Breast epithelium (tissue), 4 donors: Measurements from ENCODE around the gene EEF1AKMT2. TPM values are rescaled to one million over a fixed set of nuclear protein-coding genes. Genes with fewer than 3 reads are reported as not detected.
A peak's percentile ranks its signal among the peaks of the same experiment; 100 is the strongest.

Source experiments
- DNase-seq, 2 donors: peaks; one replicate each; pipeline ENCODE4 v3.0.0-alpha.2; 2019; ENCODE audit warnings: low spot score in 2 of 2
- H3K27ac ChIP-seq, 2 donors: fragments of 200-600 bp; sonication (generic) in 1 of 2; one replicate each; pipeline ENCODE4 v1.5.1; 2016 to 2019; ENCODE audit warnings: mild to moderate bottlenecking in 1 of 2
- H3K27me3 ChIP-seq, 2 donors: fragments of 200-600 bp; sonication (generic) in 1 of 2; one replicate each; pipeline versions ENCODE4 v1.5.1 to v1.6.0; 2017 to 2019; ENCODE audit warnings: control low read depth in 1 of 2, mild to moderate bottlenecking in 1 of 2
- H3K36me3 ChIP-seq: fragments of 200-600 bp; one replicate; pipeline ENCODE4 v1.5.1; 2019
- H3K4me1 ChIP-seq, 2 donors: fragments of 200-600 bp; sonication (generic); one replicate each; pipeline ENCODE4 v1.5.1; 2016 to 2019; ENCODE audit warnings: control low read depth in 1 of 2
- H3K4me3 ChIP-seq, 3 donors: fragments of 200-600 bp; sonication (generic); 1 replicate in 2 of 3; 2 replicates in 1 of 3; pipeline ENCODE4 v1.5.1; 2016 to 2019; ENCODE audit warnings: mild to moderate bottlenecking in 3 of 3, moderate library complexity in 2 of 3
- H3K9me3 ChIP-seq, 2 donors: fragments of 200-600 bp; sonication (generic) in 1 of 2; one replicate each; pipeline ENCODE4 v1.5.1; 2016 to 2019; ENCODE audit warnings: control low read depth in 1 of 2
- CTCF ChIP-seq, 3 donors: fragments of 450-650 bp; IDR thresholded peaks; one replicate each; pipeline ENCODE4 v1.5.1; 2016 to 2017; ENCODE audit warnings: antibody characterized with exemption in 3 of 3, mild to moderate bottlenecking in 3 of 3, moderate library complexity in 3 of 3
- POLR2A ChIP-seq: fragments of 450-650 bp; IDR thresholded peaks from one replicate; pipeline ENCODE4 v1.6.1; 2016; ENCODE audit warnings: antibody characterized with exemption, mild to moderate bottlenecking, moderate library complexity
- POLR2AphosphoS5 ChIP-seq, 3 donors: sonication (generic); formaldehyde crosslinking; IDR thresholded peaks; one replicate each; pipeline ENCODE4 v1.6.1; 2017; ENCODE audit warnings: antibody characterized with exemption in 3 of 3
- intact Hi-C: fragments of 100-400 bp; cut with DNase I; formaldehyde crosslinking; loops from one replicate; pipeline ENCODE4 v1.15.1; 2023; ENCODE audit warnings: low total_unique reads
- total RNA-seq, 3 donors: library from RNA; depleted of rRNA; stranded (reverse); fragments of >200 nt; gene quantifications; one replicate each; pipeline ENCODE4 v1.1.0, GENCODE V29; 2016

Gene EEF1AKMT2
- total RNA-seq, 3 donors from 2014 or later: 14.1 to 23.6 (median 23.2) TPM

GRCh38 chr10:124737708-124738107, 54.0 kb downstream of the EEF1AKMT2 start:
- TF ChIP-seq POLR2AphosphoS5 (IDR thresholded peaks at IDR 0.05): no peak
- no peak for TF ChIP-seq CTCF (IDR thresholded peaks at IDR 0.05)
- no peak for TF ChIP-seq POLR2A
- intact Hi-C loops: loop anchor here (10.0 kb wide), 1 partner anchor 83 kb away; no protein-coding TSS in a partner anchor

DNA sequence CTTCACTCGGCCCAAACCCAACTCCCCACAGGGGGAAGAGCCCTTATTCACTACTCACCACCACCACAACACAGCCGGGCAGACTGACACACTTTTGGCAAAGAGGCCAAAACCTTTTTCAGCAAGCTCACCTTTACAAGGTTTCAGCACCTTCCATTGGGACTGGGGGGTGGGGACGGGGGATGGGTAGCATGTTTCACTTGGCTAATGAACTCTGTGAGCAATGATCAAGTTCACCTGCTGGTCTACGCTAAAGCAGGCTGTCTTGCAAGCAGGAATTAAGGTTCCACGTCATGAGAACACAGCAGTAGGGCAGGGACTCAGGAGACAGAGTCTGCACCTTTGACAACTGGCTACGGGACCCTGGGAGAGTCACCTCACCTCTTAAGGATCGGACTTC, 54.5 kb downstream of the EEF1AKMT2 start:
- peaks cover 11 to 43% of the 10 kb centered on the region in 2 donors for H3K4me1 ChIP-seq
- H3K36me3 ChIP-seq: no peaks in the 10 kb centered on the region
- no peaks in the 10 kb centered on the region for H3K9me3 ChIP-seq
- peak overlapping the region in 1 of 2 donors; percentile 77 for H3K27ac ChIP-seq
- H3K4me3 ChIP-seq: no peak overlapping the region
- intact Hi-C loops: loop anchor here (10.0 kb wide), 1 partner anchor 82 kb away; no protein-coding TSS in a partner anchor
- no peaks in the 10 kb centered on the region for H3K27me3 ChIP-seq
- TF ChIP-seq POLR2AphosphoS5 (IDR thresholded peaks at IDR 0.05) (no peak), CTCF (IDR thresholded peaks at IDR 0.05) (no peak), POLR2A (no peak)
- no peak for DNase-seq

More at GRCh38 chr10:124737708-124738107, 54.0 kb downstream of the EEF1AKMT2 start:
- Histone ChIP-seq H3K4me1 (peaks cover 11 to 46% of the 10 kb centered on the region in 2 donors), H3K36me3 (no peaks in the 10 kb centered on the region), H3K9me3 (no peaks in the 10 kb centered on the region), H3K27ac (peak overlapping the region; percentile 25 to 77), H3K4me3 (no peak overlapping the region), H3K27me3 (no peaks in the 10 kb centered on the region)
- no peak for DNase-seq

GRCh38 chr10:124736491-124737136, 55.1 kb downstream of the EEF1AKMT2 start:
- H3K36me3 ChIP-seq: no peaks in the 10 kb centered on the region
- peaks cover 11 to 40% of the 10 kb centered on the region in 2 donors for H3K4me1 ChIP-seq
- intact Hi-C loops: loop anchor here (10.0 kb wide), 1 partner anchor 82 kb away; no protein-coding TSS in a partner anchor
- DNase-seq: peak in 1 of 2 donors; percentile 46
- H3K9me3 ChIP-seq: no peaks in the 10 kb centered on the region
- H3K27ac ChIP-seq: peak overlapping the region; percentile 64 to 77
- no peaks in the 10 kb centered on the region for H3K27me3 ChIP-seq
- TF ChIP-seq CTCF (IDR thresholded peaks at IDR 0.05) (no peak), POLR2A (no peak), POLR2AphosphoS5 (IDR thresholded peaks at IDR 0.05) (no peak)
- no peak overlapping the region for H3K4me3 ChIP-seq

DNA sequence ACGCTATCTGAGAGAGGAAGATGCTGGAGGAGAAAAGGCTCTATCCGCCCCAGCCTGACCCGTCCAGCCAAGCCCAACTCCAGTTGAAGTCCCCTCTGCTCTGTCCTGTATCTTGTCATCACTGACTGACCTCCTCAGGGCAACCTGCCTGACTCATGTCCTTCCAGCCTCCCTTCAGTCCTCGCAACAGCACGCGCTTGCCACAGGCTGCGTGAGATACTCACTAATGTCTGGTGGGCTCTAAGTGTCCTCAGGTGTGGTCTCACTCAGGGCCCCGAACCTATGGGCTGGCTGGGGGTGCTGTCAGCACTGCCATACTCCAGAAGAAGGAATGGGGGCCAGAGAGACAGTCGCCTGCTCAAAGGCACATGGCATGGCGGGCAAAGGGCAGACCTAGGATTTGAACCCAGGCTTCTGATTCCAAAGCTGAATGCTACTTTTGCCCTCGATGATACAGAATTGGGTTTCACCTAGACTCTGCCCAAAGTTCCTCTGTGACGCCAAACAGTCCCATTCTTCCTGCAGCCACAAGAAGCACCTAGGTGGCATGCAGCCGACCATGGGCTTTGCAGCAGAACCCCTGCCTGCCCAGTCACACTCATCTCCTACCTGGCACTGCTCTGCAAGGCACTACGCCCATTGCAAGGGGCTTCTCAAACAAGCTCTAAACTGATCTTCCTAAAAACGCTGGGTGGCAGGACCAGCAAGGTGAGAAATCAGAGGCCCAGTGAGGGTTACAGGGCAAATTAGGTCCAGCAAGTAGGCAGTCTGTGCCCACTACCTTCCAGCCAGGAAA, 56.0 kb downstream of the EEF1AKMT2 start:
- H3K4me3 ChIP-seq: no peak overlapping the region
- H3K4me1 ChIP-seq: peaks cover 11 to 33% of the 10 kb centered on the region in 2 donors
- no peaks in the 10 kb centered on the region for H3K27me3 ChIP-seq
- DNase-seq: no peak
- TF ChIP-seq POLR2AphosphoS5 (IDR thresholded peaks at IDR 0.05) (no peak), POLR2A (no peak), CTCF (IDR thresholded peaks at IDR 0.05) (no peak)
- intact Hi-C loops: loop anchor here (10.0 kb wide), 1 partner anchor 81 kb away; no protein-coding TSS in a partner anchor
- H3K27ac ChIP-seq: peak overlapping the region; percentile 64 to 77
- no peaks in the 10 kb centered on the region for H3K36me3 ChIP-seq
- no peaks in the 10 kb centered on the region for H3K9me3 ChIP-seq
